K562 (cell line): ENCODE data around the gene MFSD12. TPM values are rescaled to one million over a fixed set of nuclear protein-coding genes. Genes with fewer than 3 reads are reported as not detected.

ENCODE experiments used
- ARID2 ChIP-seq: fragments of 450-650 bp; IDR thresholded peaks from 2 replicates; pipeline ENCODE4 v1.6.1; 2017; ENCODE audit warnings: antibody characterized with exemption, mild to moderate bottlenecking
- E2F6 ChIP-seq, 2 experiments: IDR thresholded peaks; 2 replicates each; pipeline ENCODE4 v1.6.1; 2011; ENCODE audit warnings: borderline replicate concordance in 1 of 2, control low read depth in 1 of 2, low read depth in 1 of 2, low read length in 1 of 2, mild to moderate bottlenecking in 1 of 2, mixed read lengths in 1 of 2, moderate library complexity in 1 of 2; ENCODE audit not compliant: insufficient read depth in 1 of 2, insufficient read length in 1 of 2, poor library complexity in 1 of 2, severe bottlenecking in 1 of 2; ENCODE audit errors: extremely low read depth in 1 of 2
- ETS1 ChIP-seq: conservative IDR thresholded peaks from 2 replicates; pipeline ENCODE4 v1.6.1; 2011; ENCODE audit warnings: low read depth, mild to moderate bottlenecking, low read length; ENCODE audit not compliant: control insufficient read depth
- GATA2 ChIP-seq: sonication (generic); formaldehyde crosslinking; IDR thresholded peaks from 2 replicates; pipeline ENCODE4 v1.4.0; 2020; ENCODE audit warnings: mild to moderate bottlenecking, missing genetic modification reagents
- GATAD2A ChIP-seq: fragments of 450-650 bp; IDR thresholded peaks from 2 replicates; pipeline ENCODE4 v1.6.1; 2017
- MLLT1 ChIP-seq, 2 experiments: fragments of 450-650 bp; IDR thresholded peaks; 2 replicates each; pipeline ENCODE4 v1.6.1; 2016
- PATZ1 ChIP-seq: fragments of 250-450 bp; sonication (Bioruptor Pico); IDR thresholded peaks from 2 replicates; pipeline ENCODE4 v1.5.0; 2020; ENCODE audit warnings: mild to moderate bottlenecking, borderline replicate concordance
- POLR2H ChIP-seq: IDR thresholded peaks from 2 replicates; pipeline ENCODE4 v1.6.1; 2016; ENCODE audit warnings: missing genetic modification characterization, low read depth, mild to moderate bottlenecking, control low read depth, missing compliant biosample characterization, moderate library complexity
- PRDM10 ChIP-seq: fragments of 450-650 bp; IDR thresholded peaks from 2 replicates; pipeline ENCODE4 v1.6.1; 2018; ENCODE audit not compliant: partially characterized antibody
- SRF ChIP-seq, 2 experiments: fragments of 250-450, 450-650 bp in 1 of 2; sonication (Bioruptor Pico) in 1 of 2; sonication (generic) in 1 of 2; formaldehyde crosslinking; IDR thresholded peaks; 2 replicates each; pipeline versions ENCODE4 v1.5.0 to v1.5.1; 2020 to 2022; ENCODE audit warnings: mild to moderate bottlenecking in 1 of 2, missing genetic modification reagents in 1 of 2
- ZFPM2 ChIP-seq: fragments of 250-450 bp; sonication (Bioruptor Pico); IDR thresholded peaks from 2 replicates; pipeline ENCODE4 v1.5.1; 2022; ENCODE audit warnings: mild to moderate bottlenecking
- ZNF124 ChIP-seq: sonication (generic); formaldehyde crosslinking; IDR thresholded peaks from 2 replicates; pipeline ENCODE4 v1.8.1; 2022; ENCODE audit warnings: missing genetic modification reagents
- ZNF398 ChIP-seq: fragments of 250-450 bp; sonication (Bioruptor Pico); IDR thresholded peaks from 2 replicates; pipeline ENCODE4 v1.8.0; 2021; ENCODE audit warnings: moderate library complexity, mild to moderate bottlenecking, inconsistent platforms
- ZNF511 ChIP-seq: sonication (generic); formaldehyde crosslinking; IDR thresholded peaks from 2 replicates; pipeline ENCODE4 v1.8.0; 2022; ENCODE audit warnings: mild to moderate bottlenecking, missing genetic modification reagents
- ZNF79 ChIP-seq: fragments of 250-450 bp; sonication (Bioruptor Pico); IDR thresholded peaks from 2 replicates; pipeline ENCODE4 v1.4.0; 2020; ENCODE audit warnings: low read depth, mild to moderate bottlenecking, moderate library complexity
- polyA plus RNA-seq, 8 experiments: library from polyadenylated mRNA; depleted of rRNA in 4 of 8; stranded (reverse) in 5 of 8; unstranded in 3 of 8; fragments of >200 nt; fragmentation: Nextera tagmentation in 2 of 8; fragmentation: Illumina TruSeq in 1 of 8; extraction: Ambion mirVana in 2 of 8; extraction: Trizol in 1 of 8; gene quantifications; 2 replicates each; pipeline versions ENCODE4 v1.2.1 to v1.2.3, GENCODE V29; 2011 to 2014; ENCODE audit warnings: inconsistent platforms in 1 of 8, missing spikeins in 1 of 8
- total RNA-seq, 7 experiments: library from RNA; depleted of rRNA in 6 of 7; stranded (reverse); fragments of >200 nt in 6 of 7; fragmentation: Illumina TruSeq in 2 of 7; extraction: Trizol in 2 of 7; gene quantifications; 2 replicates each; pipeline versions ENCODE4 v1.2.1 to v1.2.3, GENCODE V29; 2011 to 2021; ENCODE audit warnings: low replicate concordance in 1 of 7

The MFSD12 gene
- total and polyA plus RNA-seq, 9 of the 15 experiments (the other 6 are each of a cell fraction or from before 2014, with no cell fraction given), result 0.69 to 112 (median 31.8) TPM

GRCh38 chr19:3539756-3540118 lies 17.6 kb downstream of the MFSD12 start (continued):
- TF ChIP-seq PATZ1 (CRISPR knock-in tag) (no peak), ETS1 (no peak), POLR2H (tag) (no peak), ZNF124 (CRISPR knock-in tag) (no peak), GATAD2A (no peak), GATA2 (CRISPR knock-in tag) (no peak), SRF (CRISPR knock-in tag; IDR thresholded peaks at IDR 0.05) (no peak), ZFPM2 (CRISPR knock-in tag) (no peak), ZNF511 (no peak), E2F6 (IDR thresholded peaks at IDR 0.05; ENCODE audit: borderline replicate concordance in 1 of 2, extremely low read depth in 1 of 2, insufficient read depth in 1 of 2, insufficient read length in 1 of 2, low read depth in 1 of 2, low read length in 1 of 2, poor library complexity in 1 of 2, severe bottlenecking in 1 of 2) (no peak), ZNF398 (CRISPR knock-in tag) (no peak), ZNF79 (CRISPR knock-in tag) (no peak), PRDM10 (no peak), MLLT1 (IDR thresholded peaks at IDR 0.05) (no peak), ARID2 (no peak)
